ENCODE measurements around the gene CDH24.

DNA sequence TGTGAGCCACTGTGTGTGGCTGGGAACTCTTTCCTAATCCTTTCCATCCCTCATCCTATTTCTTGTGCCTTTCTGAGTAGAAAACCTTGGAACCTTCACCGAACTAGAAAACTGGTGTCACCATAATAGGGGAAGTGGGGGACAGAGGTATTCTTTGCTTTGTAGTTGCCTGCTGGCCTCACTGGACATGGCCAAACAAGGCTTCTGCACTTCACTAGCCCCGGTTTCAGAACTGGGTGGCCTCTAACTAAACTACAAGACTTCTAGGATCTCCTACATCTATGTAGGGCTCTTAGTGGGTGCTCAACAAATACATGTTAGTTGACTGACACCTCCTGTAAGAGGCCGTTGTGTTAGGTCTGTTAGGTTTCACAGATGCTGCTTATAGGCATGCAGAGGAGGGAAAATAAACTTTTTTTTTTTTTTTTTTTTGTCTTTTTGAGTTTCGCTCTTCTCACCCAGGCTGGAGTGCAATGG, 48.1 kb upstream of the CDH24 start:
- TF ChIP-seq, protein P1, sequence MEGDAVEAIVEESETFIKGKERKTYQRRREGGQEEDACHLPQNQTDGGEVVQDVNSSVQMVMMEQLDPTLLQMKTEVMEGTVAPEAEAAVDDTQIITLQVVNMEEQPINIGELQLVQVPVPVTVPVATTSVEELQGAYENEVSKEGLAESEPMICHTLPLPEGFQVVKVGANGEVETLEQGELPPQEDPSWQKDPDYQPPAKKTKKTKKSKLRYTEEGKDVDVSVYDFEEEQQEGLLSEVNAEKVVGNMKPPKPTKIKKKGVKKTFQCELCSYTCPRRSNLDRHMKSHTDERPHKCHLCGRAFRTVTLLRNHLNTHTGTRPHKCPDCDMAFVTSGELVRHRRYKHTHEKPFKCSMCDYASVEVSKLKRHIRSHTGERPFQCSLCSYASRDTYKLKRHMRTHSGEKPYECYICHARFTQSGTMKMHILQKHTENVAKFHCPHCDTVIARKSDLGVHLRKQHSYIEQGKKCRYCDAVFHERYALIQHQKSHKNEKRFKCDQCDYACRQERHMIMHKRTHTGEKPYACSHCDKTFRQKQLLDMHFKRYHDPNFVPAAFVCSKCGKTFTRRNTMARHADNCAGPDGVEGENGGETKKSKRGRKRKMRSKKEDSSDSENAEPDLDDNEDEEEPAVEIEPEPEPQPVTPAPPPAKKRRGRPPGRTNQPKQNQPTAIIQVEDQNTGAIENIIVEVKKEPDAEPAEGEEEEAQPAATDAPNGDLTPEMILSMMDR (IDR thresholded peaks at IDR 0.05; ENCODE audit: insufficient read depth, low read length), result no peak
- TF ChIP-seq POLR2AphosphoS5 (IDR thresholded peaks at IDR 0.05; ENCODE audit: low read depth) (no peak), GABPA (IDR thresholded peaks at IDR 0.05; ENCODE audit: low read depth) (no peak)

Data from HL-60 (cell line).